NCI-H2196 (cell line): Measurements from ENCODE around the gene DOC2A.

ENCODE experiments used
- DNase-seq: peaks from one replicate; lab custom pipeline; 2025; ENCODE audit not compliant: unreplicated experiment; lab: John Stamatoyannopoulos, UW

DOC2A gene

GRCh38 chr16:30005341-30006094 lies 5.3 kb downstream of the DOC2A start:
- peak; percentile 66 for DNase-seq

GRCh38 chr16:30004811-30005242 lies 6.0 kb downstream of the DOC2A start:
- peak; percentile 67 for DNase-seq

- peak; percentile 80 for DNase-seq
Observed at GRCh38 chr16:30004424-30004776, 6.4 kb downstream of the DOC2A start.

GRCh38 chr16:30003670-30004423 lies 7.0 kb downstream of the DOC2A start:
- DNase-seq: peak; percentile 80

GRCh38 chr16:30002614-30003346 lies 8.0 kb downstream of the DOC2A start:
- DNase-seq: no peak

GRCh38 chr16:30000735-30001631 lies 9.8 kb downstream of the DOC2A start:
- DNase-seq: no peak

GRCh38 chr16:29999605-30000004 lies 11.2 kb downstream of the DOC2A start:
- DNase-seq: no peak

GRCh38 chr16:29996766-29997250 lies 14.0 kb downstream of the DOC2A start:
- DNase-seq: no peak

GRCh38 chr16:29995911-29996765 lies 14.7 kb downstream of the DOC2A start, which contains the start of gene INO80E:
Gene INO80E (plus strand): TSS chr16:29996241. CDS start chr16:29996311, 70 bp downstream.
- peak; percentile 97 for DNase-seq

GRCh38 chr16:29995324-29995910 lies 15.4 kb downstream of the DOC2A start, which contains the start of gene HIRIP3:
Gene HIRIP3 (minus strand): TSS chr16:29995617. CDS start chr16:29995605, 12 bp downstream.
- DNase-seq: peak; percentile 92

- no peak for DNase-seq
Observed at GRCh38 chr16:29994600-29995323, 16.1 kb downstream of the DOC2A start.

- no peak for DNase-seq
Observed at GRCh38 chr16:29993903-29994599, 16.8 kb downstream of the DOC2A start.

GRCh38 chr16:29993191-29993902 lies 17.5 kb downstream of the DOC2A start:
- DNase-seq: no peak

- peak; percentile 68 for DNase-seq
Observed at GRCh38 chr16:29992344-29992967, 18.4 kb downstream of the DOC2A start.

- DNase-seq: no peak
Observed at GRCh38 chr16:29991571-29991904, 19.3 kb downstream of the DOC2A start.

- DNase-seq: no peak
Observed at GRCh38 chr16:29990883-29991570, 19.8 kb downstream of the DOC2A start.
